Chondrocyte (in vitro differentiated cells): ENCODE results near the gene ALX4. TPM values are rescaled to one million over a fixed set of nuclear protein-coding genes. Genes with fewer than 3 reads are reported as not detected.

Experiments
- DNase-seq: peaks from one replicate; pipeline ENCODE4 v3.0.0; 2021; ENCODE audit warnings: mixed read lengths, low spot score
- H3K27ac Mint-ChIP-seq: one replicate; pipeline ENCODE4 v1.8.0; 2021; ENCODE audit warnings: mild to moderate bottlenecking, moderate library complexity, mixed read lengths; ENCODE audit not compliant: unreplicated experiment
- H3K27me3 Mint-ChIP-seq: 2 replicates; pipeline ENCODE4 v1.8.0; 2021; ENCODE audit warnings: low read depth, mixed read lengths
- H3K36me3 Mint-ChIP-seq: 2 replicates; pipeline ENCODE4 v1.8.0; 2021; ENCODE audit warnings: low read depth, mixed read lengths
- H3K4me1 Mint-ChIP-seq: 2 replicates; pipeline ENCODE4 v1.8.0; 2021; ENCODE audit warnings: low read depth, mild to moderate bottlenecking, mixed read lengths
- H3K4me3 Mint-ChIP-seq: one replicate; pipeline ENCODE4 v1.8.0; 2021; ENCODE audit warnings: mild to moderate bottlenecking, moderate library complexity, mixed read lengths; ENCODE audit not compliant: unreplicated experiment
- H3K9me3 Mint-ChIP-seq: 2 replicates; pipeline ENCODE4 v1.8.0; 2021; ENCODE audit warnings: low read depth, mixed read lengths
- total RNA-seq: library from RNA; stranded (reverse); gene quantifications from 3 replicates; pipeline ENCODE4 v1.2.1, GENCODE V29; 2021
- TF ChIP-seq, protein P1 (sequence below): fragments of 200-600 bp; sonication (generic); IDR thresholded peaks from 2 replicates; pipeline ENCODE4 v1.5.0; 2021; ENCODE audit warnings: antibody characterized with exemption, mild to moderate bottlenecking, moderate library complexity

Gene ALX4
- total RNA-seq, 1 donor from 2014 or later = not detected

GRCh38 chr11:44269369-44270351, 40.3 kb downstream of the ALX4 start:
- TF ChIP-seq, protein P1, sequence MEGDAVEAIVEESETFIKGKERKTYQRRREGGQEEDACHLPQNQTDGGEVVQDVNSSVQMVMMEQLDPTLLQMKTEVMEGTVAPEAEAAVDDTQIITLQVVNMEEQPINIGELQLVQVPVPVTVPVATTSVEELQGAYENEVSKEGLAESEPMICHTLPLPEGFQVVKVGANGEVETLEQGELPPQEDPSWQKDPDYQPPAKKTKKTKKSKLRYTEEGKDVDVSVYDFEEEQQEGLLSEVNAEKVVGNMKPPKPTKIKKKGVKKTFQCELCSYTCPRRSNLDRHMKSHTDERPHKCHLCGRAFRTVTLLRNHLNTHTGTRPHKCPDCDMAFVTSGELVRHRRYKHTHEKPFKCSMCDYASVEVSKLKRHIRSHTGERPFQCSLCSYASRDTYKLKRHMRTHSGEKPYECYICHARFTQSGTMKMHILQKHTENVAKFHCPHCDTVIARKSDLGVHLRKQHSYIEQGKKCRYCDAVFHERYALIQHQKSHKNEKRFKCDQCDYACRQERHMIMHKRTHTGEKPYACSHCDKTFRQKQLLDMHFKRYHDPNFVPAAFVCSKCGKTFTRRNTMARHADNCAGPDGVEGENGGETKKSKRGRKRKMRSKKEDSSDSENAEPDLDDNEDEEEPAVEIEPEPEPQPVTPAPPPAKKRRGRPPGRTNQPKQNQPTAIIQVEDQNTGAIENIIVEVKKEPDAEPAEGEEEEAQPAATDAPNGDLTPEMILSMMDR = no peak
- H3K27me3 Mint-ChIP-seq = no peaks in the 10 kb centered on the region
- H3K4me1 Mint-ChIP-seq = peaks cover 24% of the 10 kb centered on the region
- H3K9me3 Mint-ChIP-seq = no peaks in the 10 kb centered on the region
- no peak for DNase-seq
- H3K4me3 Mint-ChIP-seq = peak overlapping the region; percentile 55
- H3K36me3 Mint-ChIP-seq = no peaks in the 10 kb centered on the region
- H3K27ac Mint-ChIP-seq = peak overlapping the region; percentile 25

DNA sequence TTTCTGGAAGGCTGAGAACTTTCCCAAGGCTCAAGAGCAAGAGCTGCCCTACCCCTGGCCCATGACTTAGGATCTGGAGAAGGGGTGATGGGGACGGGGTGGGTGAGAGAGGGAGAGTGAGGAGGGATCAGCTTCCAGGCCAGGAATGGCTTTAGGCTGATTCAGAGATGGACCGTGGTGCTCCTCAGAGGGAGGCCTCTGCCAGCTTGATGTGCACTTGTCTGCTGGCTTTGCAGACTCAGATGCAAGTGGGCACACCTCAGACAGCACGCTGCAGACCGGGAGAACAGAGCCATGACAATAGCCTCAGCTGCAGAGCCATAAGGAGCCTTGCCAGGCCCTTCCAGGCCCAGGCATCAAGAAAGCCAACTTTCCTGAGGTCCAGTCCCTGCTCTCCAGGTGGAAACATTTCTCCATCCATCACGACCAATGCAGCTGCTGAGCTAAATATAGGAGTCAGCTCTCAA, 41.3 kb downstream of the ALX4 start:
- no peaks in the 10 kb centered on the region for H3K9me3 Mint-ChIP-seq
- no peaks in the 10 kb centered on the region for H3K36me3 Mint-ChIP-seq
- H3K4me3 Mint-ChIP-seq = no peak overlapping the region
- H3K4me1 Mint-ChIP-seq = peaks cover 24% of the 10 kb centered on the region
- DNase-seq = no peak
- no peak overlapping the region for H3K27ac Mint-ChIP-seq
- H3K27me3 Mint-ChIP-seq = no peaks in the 10 kb centered on the region
- TF ChIP-seq, protein P1 = no peak

- Mint-ChIP-seq H3K27me3 (no peaks in the 10 kb centered on the region), H3K4me1 (peaks cover 24% of the 10 kb centered on the region), H3K36me3 (no peaks in the 10 kb centered on the region), H3K27ac (no peak overlapping the region), H3K4me3 (no peak overlapping the region), H3K9me3 (no peaks in the 10 kb centered on the region)
- TF ChIP-seq, protein P1 = no peak
- DNase-seq = no peak
Observed at GRCh38 chr11:44267750-44268613, 42.0 kb downstream of the ALX4 start.

GRCh38 chr11:44267006-44267749, 42.8 kb downstream of the ALX4 start:
- Mint-ChIP-seq H3K36me3 (no peaks in the 10 kb centered on the region), H3K9me3 (no peaks in the 10 kb centered on the region), H3K4me3 (no peak overlapping the region), H3K4me1 (peaks cover 24% of the 10 kb centered on the region), H3K27ac (no peak overlapping the region), H3K27me3 (no peaks in the 10 kb centered on the region)
- DNase-seq = no peak
- TF ChIP-seq, protein P1 = no peak
